ENCODE results near the gene CBFA2T2.
"Not testable (repeated sequence)": the region's sequence is repeated elsewhere in the genome, so short reads cannot be mapped to it uniquely, and the experiment has no call there.

Gene CBFA2T2

DNA sequence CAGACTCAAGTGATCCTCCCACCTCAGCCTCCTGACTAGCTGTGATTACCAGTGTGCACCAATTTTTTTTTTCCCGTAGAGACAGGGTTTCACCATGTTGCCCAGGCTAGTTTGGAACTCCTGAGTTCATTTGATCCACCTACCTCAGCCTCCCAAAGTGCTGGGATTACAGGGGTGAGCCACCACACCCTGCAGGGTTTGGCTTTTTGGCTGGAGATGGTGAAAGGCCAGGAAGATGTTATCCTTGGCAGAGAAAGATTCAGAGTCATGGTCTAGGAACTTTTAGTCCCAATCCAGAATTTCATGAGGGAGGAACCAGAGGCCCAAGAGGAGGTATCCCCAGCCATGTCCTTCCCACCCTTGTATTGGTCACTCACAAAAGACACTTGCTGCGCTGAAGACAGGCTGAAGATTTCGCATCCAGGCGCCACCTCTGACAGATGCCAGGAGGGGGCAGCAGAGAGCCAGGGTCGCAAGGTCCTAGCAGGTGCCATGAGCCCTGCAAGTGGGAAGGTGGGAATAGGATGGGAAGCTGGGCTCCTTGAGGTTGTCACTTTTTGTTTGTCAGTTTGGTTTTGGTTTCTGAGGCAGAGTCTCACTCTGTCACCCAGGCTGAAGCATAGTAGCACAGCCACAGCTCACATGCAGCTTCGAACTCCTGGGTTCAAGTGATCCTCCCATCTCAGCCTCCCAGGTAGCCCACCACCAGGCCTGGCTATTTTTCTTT is 32.8 kb upstream of the CBFA2T2 start:
- H3K9ac ChIP-seq (ENCODE audit: low read length); H3K4me1 ChIP-seq (ENCODE audit: control insufficient read depth, insufficient read depth, low read length); H3K9me3 ChIP-seq (ENCODE audit: control insufficient read depth, low read length); H3K4me3 ChIP-seq (ENCODE audit: low read length); H3K36me3 ChIP-seq (ENCODE audit: control insufficient read depth, insufficient read depth, low read length); H3K27me3 ChIP-seq (ENCODE audit: control insufficient read depth, insufficient read depth, low read length): not testable (repeated sequence)

DNA sequence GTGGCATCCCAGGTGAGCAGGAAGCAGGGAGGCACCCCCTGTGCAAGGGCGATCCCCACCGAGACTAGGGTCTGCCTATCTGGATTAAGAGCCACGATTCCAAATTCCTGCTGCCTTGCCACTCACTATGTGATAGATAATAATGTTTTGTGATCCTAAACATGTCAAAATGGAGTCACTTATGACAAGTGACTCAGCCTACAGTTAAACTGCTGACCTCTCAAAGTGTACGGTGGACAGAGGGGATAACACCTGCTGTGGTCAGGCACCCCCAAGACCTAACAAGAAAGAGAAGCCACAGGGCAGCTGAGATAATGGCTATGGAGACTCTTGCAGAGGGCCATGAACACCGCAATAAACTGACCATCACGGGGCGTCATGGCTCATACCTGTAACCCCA is 30.3 kb upstream of the CBFA2T2 start:
- Histone ChIP-seq H3K4me3 (ENCODE audit: low read length) (no peak overlapping the region), H3K27me3 (ENCODE audit: control insufficient read depth, insufficient read depth, low read length) (no peaks in the 10 kb centered on the region), H3K4me1 (ENCODE audit: control insufficient read depth, insufficient read depth, low read length) (no peaks in the 10 kb centered on the region), H3K36me3 (ENCODE audit: control insufficient read depth, insufficient read depth, low read length) (no peaks in the 10 kb centered on the region), H3K9ac (ENCODE audit: low read length) (no peak overlapping the region), H3K9me3 (ENCODE audit: control insufficient read depth, low read length) (no peaks in the 10 kb centered on the region)

DNA sequence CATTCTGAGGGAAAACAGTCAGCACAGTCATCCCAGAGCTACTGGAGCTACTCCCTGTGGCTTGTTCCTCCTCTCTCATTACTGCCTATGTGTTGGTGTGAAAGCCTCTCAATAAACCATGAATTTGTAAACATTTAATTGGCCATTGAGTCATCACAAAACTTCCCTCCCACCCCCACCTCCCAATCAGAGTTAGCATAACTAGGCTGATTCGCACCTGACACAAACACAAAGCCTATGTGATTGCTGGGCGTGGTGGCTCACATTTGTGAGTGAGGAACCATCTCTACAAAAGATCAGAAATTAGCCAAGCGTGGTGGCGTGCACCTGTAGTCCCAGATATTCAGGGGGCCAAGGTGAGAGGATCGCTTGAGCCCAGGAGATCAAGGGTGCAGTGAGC is 29.2 kb upstream of the CBFA2T2 start:
- Histone ChIP-seq H3K36me3 (ENCODE audit: control insufficient read depth, insufficient read depth, low read length) (no peaks in the 10 kb centered on the region), H3K9ac (ENCODE audit: low read length) (no peak overlapping the region), H3K9me3 (ENCODE audit: control insufficient read depth, low read length) (no peaks in the 10 kb centered on the region), H3K4me3 (ENCODE audit: low read length) (no peak overlapping the region), H3K27me3 (ENCODE audit: control insufficient read depth, insufficient read depth, low read length) (no peaks in the 10 kb centered on the region), H3K4me1 (ENCODE audit: control insufficient read depth, insufficient read depth, low read length) (no peaks in the 10 kb centered on the region)

DNA sequence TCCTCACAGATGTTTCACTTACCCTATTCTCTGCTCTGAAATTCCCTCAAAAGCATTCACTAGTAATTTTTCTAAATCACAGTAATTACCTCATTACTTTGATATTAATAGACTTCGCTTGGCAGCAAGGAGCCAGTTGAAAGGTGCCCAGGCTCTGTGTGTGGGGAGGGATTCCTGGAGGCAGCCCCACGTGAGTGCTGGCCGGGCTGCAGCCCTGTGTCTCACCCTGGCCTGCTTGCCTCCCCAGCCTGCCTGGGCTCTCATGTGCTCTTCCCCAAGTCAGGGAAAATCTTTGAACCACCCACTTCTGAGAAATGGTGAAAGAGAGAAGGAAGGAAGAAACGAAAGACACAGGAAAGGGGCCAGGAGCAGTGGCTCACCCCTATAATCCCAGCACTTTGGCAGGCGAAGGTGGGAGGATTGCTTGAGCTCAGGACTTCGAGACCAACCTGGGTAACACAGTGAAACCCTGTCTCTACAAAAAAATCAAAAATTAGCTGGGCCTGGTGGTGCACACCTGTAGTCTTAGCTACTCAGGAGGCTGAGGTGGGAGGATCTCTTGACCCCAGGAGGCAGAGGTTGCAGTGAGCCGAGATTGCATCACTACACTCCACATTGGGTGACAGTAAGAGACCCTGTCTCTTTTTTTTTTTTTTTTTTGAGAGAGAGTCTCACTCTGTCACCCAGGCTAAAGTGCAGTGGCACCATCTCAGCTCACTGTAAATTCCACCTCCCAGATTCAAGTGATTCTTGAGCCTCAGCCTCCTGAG is 26.4 kb upstream of the CBFA2T2 start:
- Histone ChIP-seq H3K36me3 (ENCODE audit: control insufficient read depth, insufficient read depth, low read length) (no peaks in the 10 kb centered on the region), H3K4me3 (ENCODE audit: low read length) (no peak overlapping the region), H3K9me3 (ENCODE audit: control insufficient read depth, low read length) (no peaks in the 10 kb centered on the region), H3K9ac (ENCODE audit: low read length) (no peak overlapping the region), H3K27me3 (ENCODE audit: control insufficient read depth, insufficient read depth, low read length) (no peaks in the 10 kb centered on the region), H3K4me1 (ENCODE audit: control insufficient read depth, insufficient read depth, low read length) (no peaks in the 10 kb centered on the region)

DNA sequence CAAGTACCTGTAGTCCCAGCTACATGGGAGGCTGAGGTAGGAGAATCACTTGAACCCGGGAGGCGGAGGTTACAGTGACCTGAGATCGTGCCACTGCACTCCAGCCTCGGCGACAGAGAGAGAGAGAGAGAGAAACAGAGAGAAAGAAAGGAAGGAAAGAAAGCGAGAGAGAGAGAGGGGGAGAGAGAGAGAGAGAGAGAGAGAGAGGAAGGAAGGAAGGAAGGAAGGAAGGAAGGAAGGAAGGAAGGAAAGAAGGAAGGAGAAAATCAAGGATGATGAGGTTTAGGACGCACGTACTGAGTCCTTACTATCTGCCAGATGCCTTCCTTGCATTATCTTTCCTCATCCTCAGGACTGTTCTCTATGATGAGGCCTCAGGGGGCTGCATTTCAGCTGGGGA is 25.1 kb upstream of the CBFA2T2 start:
- not testable (repeated sequence) for H3K36me3 ChIP-seq (ENCODE audit: control insufficient read depth, insufficient read depth, low read length); H3K9me3 ChIP-seq (ENCODE audit: control insufficient read depth, low read length); H3K4me1 ChIP-seq (ENCODE audit: control insufficient read depth, insufficient read depth, low read length); H3K4me3 ChIP-seq (ENCODE audit: low read length); H3K27me3 ChIP-seq (ENCODE audit: control insufficient read depth, insufficient read depth, low read length); H3K9ac ChIP-seq (ENCODE audit: low read length)

DNA sequence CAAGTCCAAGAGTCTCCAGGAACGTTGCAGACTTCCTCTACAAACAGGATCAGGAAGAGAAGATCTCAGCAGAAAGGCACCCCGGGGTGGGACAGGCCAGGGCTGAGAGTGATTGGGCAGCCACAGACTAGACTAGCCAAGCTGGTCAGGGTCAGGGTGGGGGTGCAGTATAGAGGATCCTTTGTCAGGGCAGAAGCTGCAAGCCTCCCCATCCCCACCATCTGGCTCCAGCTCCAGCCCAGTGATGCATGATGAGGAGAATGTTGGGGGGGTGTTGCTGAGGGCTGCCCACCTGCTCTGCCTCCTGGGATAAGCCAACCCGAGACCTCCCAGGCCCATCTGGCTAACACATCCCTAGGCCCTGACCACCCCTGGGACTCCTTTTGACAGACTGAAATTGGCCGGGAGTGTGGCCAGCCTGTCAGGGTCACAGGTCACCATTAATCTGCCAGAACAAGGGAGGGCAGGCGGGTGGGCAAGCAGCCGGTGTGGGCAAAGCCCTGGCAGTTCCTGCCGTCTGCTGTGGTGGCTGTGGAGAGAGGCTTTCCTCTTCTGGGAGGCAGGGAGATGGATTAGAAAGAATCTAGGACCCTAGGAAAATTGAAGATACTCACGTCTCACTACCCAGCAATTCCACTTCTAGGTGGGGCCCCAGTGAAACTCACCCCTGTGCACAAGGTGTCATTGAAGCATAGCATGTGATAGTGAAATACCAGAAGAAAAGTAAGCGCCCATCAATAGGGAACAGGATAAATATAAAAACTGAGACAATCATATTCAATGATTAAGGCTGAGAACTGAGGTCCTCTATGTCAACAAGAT is 24.2 kb upstream of the CBFA2T2 start:
- Histone ChIP-seq H3K9me3 (ENCODE audit: control insufficient read depth, low read length) (no peaks in the 10 kb centered on the region), H3K9ac (ENCODE audit: low read length) (no peak overlapping the region), H3K36me3 (ENCODE audit: control insufficient read depth, insufficient read depth, low read length) (no peaks in the 10 kb centered on the region), H3K27me3 (ENCODE audit: control insufficient read depth, insufficient read depth, low read length) (no peaks in the 10 kb centered on the region), H3K4me3 (ENCODE audit: low read length) (no peak overlapping the region), H3K4me1 (ENCODE audit: control insufficient read depth, insufficient read depth, low read length) (peaks cover 6% of the 10 kb centered on the region)

DNA sequence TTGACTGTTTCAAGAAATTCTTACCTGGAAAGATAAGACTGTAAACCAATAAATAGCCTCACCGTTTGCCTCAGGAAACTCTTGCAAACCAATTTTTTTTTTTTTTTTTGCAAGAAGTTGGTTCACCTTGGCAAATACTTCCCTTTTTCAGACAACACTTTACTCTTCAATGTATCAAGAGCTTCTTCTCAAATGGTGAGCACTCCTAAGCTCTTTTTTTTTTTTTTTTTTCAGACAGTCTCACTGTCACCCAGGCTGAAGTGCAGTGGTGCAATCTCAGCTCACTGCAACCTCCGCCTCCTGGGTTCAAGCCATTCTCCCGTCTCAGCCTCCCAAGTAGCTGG is 23.6 kb upstream of the CBFA2T2 start:
- Histone ChIP-seq H3K9me3 (ENCODE audit: control insufficient read depth, low read length) (no peaks in the 10 kb centered on the region), H3K4me3 (ENCODE audit: low read length) (no peak overlapping the region), H3K27me3 (ENCODE audit: control insufficient read depth, insufficient read depth, low read length) (no peaks in the 10 kb centered on the region), H3K9ac (ENCODE audit: low read length) (no peak overlapping the region), H3K4me1 (ENCODE audit: control insufficient read depth, insufficient read depth, low read length) (peaks cover 8% of the 10 kb centered on the region), H3K36me3 (ENCODE audit: control insufficient read depth, insufficient read depth, low read length) (no peaks in the 10 kb centered on the region)

DNA sequence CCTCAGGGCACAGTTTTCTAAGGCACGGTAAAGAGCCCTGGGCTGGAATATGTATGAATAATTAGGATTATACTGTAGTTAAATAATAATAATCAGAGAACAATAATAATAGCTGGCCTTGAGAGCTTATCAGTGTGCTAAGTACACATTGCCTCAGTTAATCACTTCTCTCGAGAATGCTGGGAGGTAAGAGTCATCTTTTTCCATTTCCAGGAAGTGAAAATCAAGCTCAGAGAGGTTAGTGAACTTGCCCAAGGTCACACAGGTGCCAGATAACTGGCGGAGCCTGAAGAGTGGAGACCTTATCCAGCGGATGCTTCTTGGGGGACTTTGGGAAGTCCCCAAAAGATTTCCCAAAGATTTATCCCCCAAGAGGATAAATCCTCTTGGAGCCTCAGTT is 19.4 kb upstream of the CBFA2T2 start:
- Histone ChIP-seq H3K9me3 (ENCODE audit: control insufficient read depth, low read length) (no peaks in the 10 kb centered on the region), H3K4me3 (ENCODE audit: low read length) (no peak overlapping the region), H3K36me3 (ENCODE audit: control insufficient read depth, insufficient read depth, low read length) (no peaks in the 10 kb centered on the region), H3K9ac (ENCODE audit: low read length) (no peak overlapping the region), H3K4me1 (ENCODE audit: control insufficient read depth, insufficient read depth, low read length) (peaks cover 8% of the 10 kb centered on the region), H3K27me3 (ENCODE audit: control insufficient read depth, insufficient read depth, low read length) (no peaks in the 10 kb centered on the region)

DNA sequence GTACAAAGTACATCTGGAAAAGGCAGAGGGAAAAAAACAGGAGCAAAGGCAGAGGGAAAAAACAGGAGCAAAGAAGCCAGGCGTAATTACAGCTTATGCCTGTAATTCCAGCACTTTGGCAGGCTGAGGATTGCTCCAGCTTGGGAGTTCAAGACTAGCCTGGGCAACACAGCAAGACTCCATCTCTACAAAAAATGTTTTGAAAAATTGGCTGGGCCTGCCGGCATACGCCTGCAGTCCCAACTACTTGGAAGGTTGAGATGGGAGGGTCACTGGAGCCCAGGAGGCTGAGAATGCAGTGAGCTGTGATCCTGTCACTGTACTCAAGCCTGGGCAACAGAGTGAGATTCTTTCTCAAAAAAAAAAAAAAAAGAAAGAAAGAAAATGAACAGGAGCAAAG is 19.0 kb upstream of the CBFA2T2 start:
- H3K4me3 ChIP-seq (ENCODE audit: low read length) = no peak overlapping the region
- peaks cover 9% of the 10 kb centered on the region for H3K4me1 ChIP-seq (ENCODE audit: control insufficient read depth, insufficient read depth, low read length)
- no peaks in the 10 kb centered on the region for H3K27me3 ChIP-seq (ENCODE audit: control insufficient read depth, insufficient read depth, low read length)
- no peaks in the 10 kb centered on the region for H3K36me3 ChIP-seq (ENCODE audit: control insufficient read depth, insufficient read depth, low read length)
- H3K9me3 ChIP-seq (ENCODE audit: control insufficient read depth, low read length) = no peaks in the 10 kb centered on the region
- H3K9ac ChIP-seq (ENCODE audit: low read length) = no peak overlapping the region

DNA sequence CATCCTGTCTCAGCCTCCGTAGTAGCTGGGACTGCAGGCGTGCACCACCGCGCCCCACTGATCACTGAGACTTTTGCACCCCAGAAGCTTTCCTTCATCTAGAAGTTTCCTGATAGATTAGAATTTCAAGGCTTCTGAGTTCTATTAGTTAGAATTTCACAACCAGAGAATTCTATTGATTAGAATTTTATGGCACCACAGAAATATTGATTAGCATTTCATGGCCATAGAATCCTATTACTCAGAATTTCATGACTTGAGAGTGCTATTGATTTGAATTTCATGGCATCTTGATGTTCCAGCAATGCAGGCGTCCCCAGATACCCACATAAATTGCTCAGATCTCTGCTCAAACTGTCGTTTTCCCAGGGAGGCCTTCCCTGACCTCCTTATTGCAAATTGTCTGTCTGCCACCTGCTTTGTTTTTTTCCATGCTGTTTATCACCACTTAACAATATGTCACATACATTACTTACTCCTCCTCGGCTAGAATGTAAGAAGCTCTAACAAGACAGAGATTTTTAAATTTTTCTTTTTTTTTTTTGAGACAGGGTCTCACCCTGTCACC is 16.9 kb upstream of the CBFA2T2 start:
- Histone ChIP-seq H3K36me3 (ENCODE audit: control insufficient read depth, insufficient read depth, low read length) (no peaks in the 10 kb centered on the region), H3K4me1 (ENCODE audit: control insufficient read depth, insufficient read depth, low read length) (peaks cover 24% of the 10 kb centered on the region), H3K4me3 (ENCODE audit: low read length) (no peak overlapping the region), H3K27me3 (ENCODE audit: control insufficient read depth, insufficient read depth, low read length) (no peaks in the 10 kb centered on the region), H3K9ac (ENCODE audit: low read length) (no peak overlapping the region), H3K9me3 (ENCODE audit: control insufficient read depth, low read length) (no peaks in the 10 kb centered on the region)

DNA sequence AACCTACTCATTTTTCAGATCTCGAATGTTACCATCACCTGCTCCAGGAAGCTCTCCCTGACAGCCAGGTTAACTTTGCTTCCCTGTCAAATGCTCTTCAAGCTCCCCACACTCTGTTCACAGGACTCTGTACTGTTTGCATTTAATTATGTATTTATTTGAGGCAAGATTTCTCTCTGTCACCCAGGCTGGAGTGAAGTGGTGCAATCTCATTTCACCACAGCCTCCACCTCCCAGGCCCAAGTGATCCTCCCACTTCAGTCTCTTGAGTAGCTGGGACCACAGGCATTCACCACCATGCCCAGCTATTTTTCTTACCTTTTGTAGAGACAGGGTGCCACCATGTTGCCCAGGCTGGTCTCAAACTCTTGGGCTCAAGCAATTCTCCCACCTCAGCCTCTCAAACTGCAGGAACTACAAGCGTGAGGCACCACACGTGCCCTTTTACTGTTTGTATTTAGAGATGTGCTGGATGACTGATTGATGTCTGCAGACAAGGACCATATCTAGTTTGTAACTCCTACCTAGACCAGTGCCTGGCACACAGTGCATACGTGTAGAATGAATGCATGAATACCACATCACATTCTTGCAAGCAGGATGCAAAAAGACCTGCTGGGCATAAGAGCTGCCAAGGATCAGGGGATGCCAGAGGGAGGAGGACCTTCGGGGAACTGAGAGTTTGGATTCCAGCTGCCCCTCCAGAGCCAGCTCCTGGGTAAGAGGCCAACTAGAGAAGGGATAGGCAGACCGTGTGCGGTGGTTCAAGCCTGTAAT is 15.6 kb upstream of the CBFA2T2 start:
- H3K9ac ChIP-seq (ENCODE audit: low read length) = no peak overlapping the region
- H3K36me3 ChIP-seq (ENCODE audit: control insufficient read depth, insufficient read depth, low read length) = no peaks in the 10 kb centered on the region
- H3K4me1 ChIP-seq (ENCODE audit: control insufficient read depth, insufficient read depth, low read length) = peaks cover 25% of the 10 kb centered on the region
- no peaks in the 10 kb centered on the region for H3K9me3 ChIP-seq (ENCODE audit: control insufficient read depth, low read length)
- H3K27me3 ChIP-seq (ENCODE audit: control insufficient read depth, insufficient read depth, low read length) = no peaks in the 10 kb centered on the region
- H3K4me3 ChIP-seq (ENCODE audit: low read length) = no peak overlapping the region
